HepG2 (cell line): ENCODE results near the gene MBD5. TPM values are rescaled to one million over a fixed set of nuclear protein-coding genes. Genes with fewer than 3 reads are reported as not detected.

Experiments
- ATAC-seq: fragments of 200-7000 bp; cut with Tn5 transposase; 3 replicates; pipeline ENCODE4 v1.9.1; 2020; ENCODE audit warnings: mild to moderate bottlenecking, moderate library complexity
- BruUV-seq: library from RNA; stranded (reverse); fragments of 400-500 nt; replicated peaks from 2 replicates; lab custom pipeline; 2021; lab: Mats Ljungman, UMichigan
- CTCF ChIA-PET: fragments of 300-600 bp; formaldehyde crosslinking; extraction: SDS; loops from one replicate; lab custom pipeline; 2021; ENCODE audit warnings: low total read pairs, inconsistent platforms, low intra/inter-chr PET ratio; lab: Yijun Ruan, JAX
- POLR2A ChIA-PET: fragments of 350-600 bp; sonication (Branson Sonifier 250); formaldehyde crosslinking; loops from one replicate; lab custom pipeline; 2020; ENCODE audit warnings: antibody characterized with exemption, inconsistent platforms; lab: Yijun Ruan, JAX
- DNase-seq: peaks from one replicate; pipeline ENCODE4 v3.0.0-alpha.2; 2015; ENCODE audit warnings: low spot score
- FAIRE-seq: peaks from 3 replicates; lab custom pipeline; 2011; peaks lifted over from hg19 to GRCh38; lab: Jason Lieb, UNC
- H2AFZ ChIP-seq: one replicate; pipeline ENCODE4 v1.6.1; 2011; ENCODE audit warnings: low read length, inconsistent platforms
- H3K27ac ChIP-seq: fragments of 300-600 bp; 3 replicates; pipeline ENCODE4 v1.8.0; 2011; ENCODE audit warnings: mixed run types, mild to moderate bottlenecking, mixed read lengths, low read length, inconsistent platforms; ENCODE audit not compliant: insufficient read depth; ENCODE audit errors: extremely low read length
- H3K27me3 ChIP-seq, 2 experiments: fragments of 200-600 bp in 1 of 2; 2 replicates in 1 of 2; 3 replicates in 1 of 2; pipeline versions ENCODE4 v1.6.0 to v1.8.0; 2011; ENCODE audit warnings: low read length in 2 of 2, mild to moderate bottlenecking in 2 of 2, moderate library complexity in 2 of 2, inconsistent platforms in 1 of 2; ENCODE audit not compliant: insufficient read depth in 2 of 2, control insufficient read depth in 1 of 2
- H3K36me3 ChIP-seq, 2 experiments: fragments of 200-600 bp in 1 of 2; replicated peaks in 1 of 2; 2 replicates in 1 of 2; 3 replicates in 1 of 2; pipeline versions ENCODE4 v1.5.1 to v1.8.0; 2011; ENCODE audit warnings: low read length in 2 of 2, inconsistent platforms in 1 of 2; ENCODE audit not compliant: insufficient read depth in 2 of 2, control insufficient read depth in 1 of 2
- H3K4me1 ChIP-seq: 2 replicates; pipeline ENCODE4 v1.5.1; 2012; ENCODE audit warnings: low read length, inconsistent platforms; ENCODE audit not compliant: insufficient read depth
- H3K4me2 ChIP-seq: 2 replicates; pipeline ENCODE4 v1.6.0; 2011; ENCODE audit warnings: low read depth, low read length, inconsistent platforms
- H3K4me3 ChIP-seq, 3 experiments: fragments of 200-600 bp in 1 of 3; sonication (generic), shearing (Covaris generic) in 1 of 3; replicated peaks in 1 of 3; 2 replicates each; pipeline ENCODE4 v1.5.1; 2011 to 2016; ENCODE audit warnings: low read length in 3 of 3, inconsistent platforms in 2 of 3, low read depth in 2 of 3, mild to moderate bottlenecking in 2 of 3, control low read depth in 1 of 3, mixed read lengths in 1 of 3; ENCODE audit not compliant: insufficient read depth in 1 of 3
- H3K79me2 ChIP-seq: one replicate; pipeline ENCODE4 v1.6.1; 2011; ENCODE audit warnings: low read length, inconsistent platforms; ENCODE audit not compliant: insufficient read depth
- H3K9ac ChIP-seq: 2 replicates; pipeline ENCODE4 v1.6.0; 2011; ENCODE audit warnings: mild to moderate bottlenecking, low read depth, low read length, inconsistent platforms; ENCODE audit not compliant: insufficient read depth
- H3K9me3 ChIP-seq: 2 replicates; pipeline ENCODE4 v1.5.1; 2012; ENCODE audit warnings: mild to moderate bottlenecking, low read length
- H4K20me1 ChIP-seq: 2 replicates; pipeline ENCODE4 v1.6.0; 2011; ENCODE audit warnings: inconsistent platforms, mild to moderate bottlenecking, low read length, moderate library complexity; ENCODE audit not compliant: insufficient read depth
- CREBL2 ChIP-seq: sonication (generic); formaldehyde crosslinking; IDR thresholded peaks from 2 replicates; pipeline ENCODE4 v1.8.1; 2023; ENCODE audit warnings: missing genetic modification reagents, mild to moderate bottlenecking, borderline replicate concordance
- HMGXB3 ChIP-seq: sonication (generic); formaldehyde crosslinking; IDR thresholded peaks from 2 replicates; pipeline ENCODE4 v1.4.0; 2020; ENCODE audit warnings: missing genetic modification reagents, borderline replicate concordance
- PPARG ChIP-seq: conservative IDR thresholded peaks from 2 replicates; pipeline ENCODE4 v1.6.1; 2016; ENCODE audit warnings: missing biosample characterization, missing genetic modification reagents
- ZBTB37 ChIP-seq: sonication (generic); formaldehyde crosslinking; IDR thresholded peaks from 2 replicates; pipeline ENCODE4 v1.4.0; 2020; ENCODE audit warnings: mild to moderate bottlenecking, missing genetic modification reagents
- ZNF263 ChIP-seq: sonication (generic); formaldehyde crosslinking; IDR thresholded peaks from 2 replicates; pipeline ENCODE4 v1.4.0; 2020; ENCODE audit warnings: missing genetic modification reagents
- ZNF337 ChIP-seq: sonication (generic); formaldehyde crosslinking; IDR thresholded peaks from 2 replicates; pipeline ENCODE4 v1.5.1; 2020; ENCODE audit warnings: missing genetic modification reagents, low read depth, mild to moderate bottlenecking, borderline replicate concordance
- ZNF33B ChIP-seq: sonication (generic); formaldehyde crosslinking; IDR thresholded peaks from 2 replicates; pipeline ENCODE4 v1.5.1; 2020; ENCODE audit warnings: mild to moderate bottlenecking, missing genetic modification reagents
- ZNF496 ChIP-seq: sonication (generic); formaldehyde crosslinking; IDR thresholded peaks from 2 replicates; pipeline ENCODE4 v1.8.1; 2023; ENCODE audit warnings: mild to moderate bottlenecking, moderate library complexity, missing genetic modification reagents; ENCODE audit not compliant: insufficient replicate concordance
- ZNF580 ChIP-seq: IDR thresholded peaks from 2 replicates; pipeline ENCODE4 v1.6.1; 2016; ENCODE audit warnings: low read depth, borderline replicate concordance
- ZNF598 ChIP-seq: sonication (generic); formaldehyde crosslinking; IDR thresholded peaks from 2 replicates; pipeline ENCODE4 v1.5.1; 2020; ENCODE audit warnings: mild to moderate bottlenecking, missing genetic modification reagents, borderline replicate concordance
- ZNF784 ChIP-seq: sonication (generic); formaldehyde crosslinking; IDR thresholded peaks from 2 replicates; pipeline ENCODE4 v1.5.1; 2020; ENCODE audit warnings: missing genetic modification reagents, mild to moderate bottlenecking, borderline replicate concordance
- ZNF879 ChIP-seq: sonication (generic); formaldehyde crosslinking; IDR thresholded peaks from 2 replicates; pipeline ENCODE4 v1.8.1; 2023; ENCODE audit warnings: missing genetic modification reagents
- ZSCAN25 ChIP-seq: sonication (generic); formaldehyde crosslinking; IDR thresholded peaks from 2 replicates; pipeline ENCODE4 v1.8.0; 2022; ENCODE audit warnings: mild to moderate bottlenecking, missing genetic modification reagents
- ZSCAN29 ChIP-seq: sonication (generic); formaldehyde crosslinking; conservative IDR thresholded peaks from 2 replicates; pipeline ENCODE4 v1.4.0; 2020; ENCODE audit warnings: mild to moderate bottlenecking, missing genetic modification reagents
- WGBS: methylation state at CpG from one replicate; pipeline ENCODE4 v1.1.6; 2017; ENCODE audit warnings: low lambda C conversion rate; 5-methylcytosine and 5-hydroxymethylcytosine counted together
- in situ Hi-C: cut with HindIII; loops from 2 replicates; pipeline ENCODE4 v1.10.0; 2017; ENCODE audit warnings: low pct_unique_long_range_greater_than_20kb; ENCODE audit not compliant: extremely low pct_ligation_motif_present
- intact Hi-C: fragments of 100-400 bp; cut with micrococcal nuclease; formaldehyde crosslinking; loops from one replicate; pipeline ENCODE4 v1.10.0; 2022; ENCODE audit not compliant: unreplicated experiment
- polyA plus RNA-seq, 8 experiments: library from polyadenylated mRNA; depleted of rRNA in 3 of 8; stranded (reverse) in 7 of 8; unstranded in 1 of 8; fragments of >200 nt; fragmentation: Illumina TruSeq in 4 of 8; extraction: Trizol in 4 of 8; gene quantifications; 2 replicates each; pipeline versions ENCODE4 v1.2.1 to v1.2.3, GENCODE V29; 2011 to 2016; ENCODE audit warnings: low read depth in 4 of 8, missing spikeins in 1 of 8, mixed read lengths in 1 of 8; ENCODE audit not compliant: insufficient read depth in 1 of 8
- total RNA-seq, 5 experiments: library from RNA; depleted of rRNA; stranded (reverse); fragments of >200 nt; fragmentation: Illumina TruSeq; extraction: Trizol; gene quantifications; 2 replicates each; pipeline ENCODE4 v1.2.3, GENCODE V29; 2016; ENCODE audit warnings: low read depth in 1 of 5

MBD5 gene
- total and polyA plus RNA-seq, 2 of the 13 experiments (the other 11 are each of a cell fraction or from before 2014, with no cell fraction given), result 13.5 to 26.4 TPM

GRCh38 chr2:148507970-148508369 is 487.1 kb downstream of the MBD5 start (continued):
- TF ChIP-seq HMGXB3 (CRISPR knock-in tag) (no peak), ZNF263 (CRISPR knock-in tag) (peak; percentile 83), ZNF496 (CRISPR knock-in tag) (no peak)

GRCh38 chr2:148508878-148509287 is 488.0 kb downstream of the MBD5 start:
- Histone ChIP-seq H3K9ac (peak overlapping the region; percentile 57), H3K36me3 (no peaks in the 10 kb centered on the region), H3K27ac (peak overlapping the region; percentile 60), H3K4me2 (peak overlapping the region; percentile 89), H2AFZ (peak overlapping the region; percentile 57), H3K4me3 (peak overlapping the region; percentile 53 to 68 (median 55)), H3K4me1 (peaks cover 24% of the 10 kb centered on the region), H3K27me3 (no peaks in the 10 kb centered on the region), H3K79me2 (no peaks in the 10 kb centered on the region), H3K9me3 (no peaks in the 10 kb centered on the region), H4K20me1 (no peaks in the 10 kb centered on the region)
- FAIRE-seq (no peak), DNase-seq (peak; percentile 60), ATAC-seq (peak; percentile 75)
- ChIA-PET POLR2A (interaction anchor here (0.6 to 2.6 kb wide), 6 partner anchors 22 to 665 kb away, joined by 3 to 25 read pairs (median 4); partner anchors contain the start of genes MBD5 and ORC4), CTCF (interaction anchor here (0.8 to 1.9 kb wide), 3 partner anchors 307 to 571 kb away, joined by 3 to 19 read pairs (median 10); no protein-coding TSS in a partner anchor)
- TSS peak; percentile 97 for BruUV-seq
- WGBS, result under 1% methylated on average over 3 of the region's 3 CpGs
- intact Hi-C loops (loop anchor here (1.0 to 10.0 kb wide), 7 partner anchors 134 to 572 kb away; partner anchors contain the start of gene ORC4), in situ Hi-C loops (loop anchor here (5.0 to 10.0 kb wide), 2 partner anchors 304 to 572 kb away; no protein-coding TSS in a partner anchor)
- TF ChIP-seq ZSCAN25 (CRISPR knock-in tag) (peak; percentile 45; the same call in 1 of the 2 replicates), ZNF337 (peak; percentile 56; the same call in 1 of the 2 replicates), PPARG (CRISPR knock-in tag) (no peak), ZBTB37 (CRISPR knock-in tag) (peak; percentile 89), CREBL2 (CRISPR knock-in tag) (peak; percentile 16; the same call in 1 of the 2 replicates), ZSCAN29 (CRISPR knock-in tag) (peak; percentile 45; the same call in 1 of the 2 replicates), ZNF784 (CRISPR knock-in tag) (0 out of 2 replicates have a peak, but pooled peaks have one; percentile 58), ZNF598 (CRISPR knock-in tag) (peak; percentile 16; the same call in 1 of the 2 replicates), ZNF879 (CRISPR knock-in tag) (no peak), ZNF33B (CRISPR knock-in tag) (peak; percentile 68; the same call in 1 of the 2 replicates), ZNF580 (no peak)
